HG03135 (cell line): Measurements from ENCODE around the gene JMJD7.

ENCODE experiments used
- ATAC-seq: cut with Tn5 transposase; IDR thresholded peaks from one replicate; pipeline ENCODE4 v1.9.1; 2021; ENCODE audit warnings: mild to moderate bottlenecking, moderate library complexity; ENCODE audit not compliant: unreplicated experiment

The JMJD7 gene

GRCh38 chr15:41839781-41840491 is 12.0 kb downstream of the JMJD7 start:
- ATAC-seq: no peak

GRCh38 chr15:41840673-41841072 is 12.8 kb downstream of the JMJD7 start:
- ATAC-seq: no peak

DNA sequence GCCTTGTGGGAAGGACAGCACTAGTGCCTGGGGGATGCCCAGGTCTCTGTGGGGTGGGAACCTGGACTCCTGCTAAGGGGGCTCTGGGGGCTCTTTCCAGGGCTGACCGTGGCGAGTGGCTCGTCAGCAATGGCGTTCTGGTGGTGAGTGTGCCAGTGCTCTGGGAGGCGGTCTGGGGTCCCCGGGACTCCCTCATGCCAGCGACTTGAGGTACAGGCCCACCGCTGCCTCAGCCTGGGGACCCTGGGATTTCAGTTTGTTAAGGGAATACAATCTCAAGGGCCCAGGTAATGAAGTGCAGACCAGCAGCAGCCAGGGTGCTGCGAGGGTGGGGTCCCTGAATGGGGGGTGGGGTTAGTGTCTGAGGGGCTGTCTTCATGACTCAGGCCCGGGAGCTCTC is 13.2 kb downstream of the JMJD7 start:
- no peak for ATAC-seq

- no peak for ATAC-seq
Measured at GRCh38 chr15:41842229-41842628, 14.3 kb downstream of the JMJD7 start.

- ATAC-seq: no peak
Measured at GRCh38 chr15:41843571-41843970, 15.7 kb downstream of the JMJD7 start.

- ATAC-seq: no peak
Measured at GRCh38 chr15:41844814-41845213, 16.9 kb downstream of the JMJD7 start.

DNA sequence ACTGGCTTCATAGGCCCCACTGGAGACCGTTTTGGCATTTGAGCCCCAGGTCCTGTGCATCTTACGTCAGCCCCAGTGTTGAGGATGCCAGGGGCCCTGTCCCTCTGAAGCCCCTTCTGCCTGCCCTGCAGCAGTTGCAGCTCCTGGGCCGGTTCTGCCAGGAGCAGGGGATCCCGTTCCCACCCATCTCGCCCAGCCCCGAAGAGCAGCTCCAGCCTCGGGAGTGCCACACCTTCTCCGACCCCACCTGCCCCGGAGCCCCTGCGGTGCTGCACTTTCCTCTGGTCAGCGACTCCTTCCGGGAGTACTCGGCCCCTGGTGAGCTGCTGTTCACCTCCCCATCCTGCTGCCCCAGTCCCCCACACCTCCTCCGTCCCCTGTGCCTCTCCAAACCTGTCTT is 19.3 kb downstream of the JMJD7 start:
- ATAC-seq: no peak

- no peak for ATAC-seq
Measured at GRCh38 chr15:41847981-41848380, 20.1 kb downstream of the JMJD7 start.

GRCh38 chr15:41848631-41849030 is 20.7 kb downstream of the JMJD7 start:
- ATAC-seq: no peak

DNA sequence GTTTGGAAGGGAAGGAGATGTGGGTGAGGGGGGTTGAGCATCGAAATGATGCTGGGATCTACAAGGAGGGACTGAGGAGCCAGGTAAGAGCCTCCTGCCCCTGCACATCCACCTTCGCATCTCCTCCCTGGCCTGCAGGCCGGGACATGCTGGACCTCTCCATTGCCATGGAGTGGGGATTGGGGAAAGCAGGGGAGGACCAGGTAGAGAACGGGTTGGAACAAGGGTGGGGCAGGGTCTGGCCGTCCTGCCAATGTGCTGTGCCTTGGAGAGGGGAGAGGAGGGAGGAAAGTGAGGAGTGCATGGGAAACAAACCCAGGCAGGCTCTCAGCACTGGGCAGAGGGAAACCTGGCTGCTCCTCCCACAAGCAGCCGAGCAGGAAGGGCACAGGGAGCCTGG is 21.3 kb downstream of the JMJD7 start:
- no peak for ATAC-seq

- ATAC-seq: no peak
Measured at GRCh38 chr15:41849861-41850260, 22.0 kb downstream of the JMJD7 start.

- ATAC-seq: no peak
Measured at GRCh38 chr15:41850482-41851166, 22.7 kb downstream of the JMJD7 start.

DNA sequence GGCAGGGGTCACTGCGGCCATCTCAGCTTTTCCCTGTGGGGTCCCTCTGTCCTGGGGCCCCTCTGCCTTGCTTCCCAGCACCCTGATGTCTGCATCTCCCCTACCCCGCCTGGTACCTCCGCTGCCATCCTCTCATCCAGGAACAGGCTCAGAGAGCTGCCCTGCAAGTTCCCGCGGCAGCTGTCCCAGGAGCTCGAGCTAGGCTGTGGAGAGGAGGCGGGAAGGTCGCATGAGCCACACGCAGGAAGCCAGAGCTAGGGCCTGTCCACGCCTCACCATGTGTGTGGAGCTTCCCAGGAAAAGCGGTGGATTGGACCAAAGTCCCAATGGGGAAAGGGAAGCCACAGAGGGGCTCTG is 23.3 kb downstream of the JMJD7 start:
- ATAC-seq: no peak

DNA sequence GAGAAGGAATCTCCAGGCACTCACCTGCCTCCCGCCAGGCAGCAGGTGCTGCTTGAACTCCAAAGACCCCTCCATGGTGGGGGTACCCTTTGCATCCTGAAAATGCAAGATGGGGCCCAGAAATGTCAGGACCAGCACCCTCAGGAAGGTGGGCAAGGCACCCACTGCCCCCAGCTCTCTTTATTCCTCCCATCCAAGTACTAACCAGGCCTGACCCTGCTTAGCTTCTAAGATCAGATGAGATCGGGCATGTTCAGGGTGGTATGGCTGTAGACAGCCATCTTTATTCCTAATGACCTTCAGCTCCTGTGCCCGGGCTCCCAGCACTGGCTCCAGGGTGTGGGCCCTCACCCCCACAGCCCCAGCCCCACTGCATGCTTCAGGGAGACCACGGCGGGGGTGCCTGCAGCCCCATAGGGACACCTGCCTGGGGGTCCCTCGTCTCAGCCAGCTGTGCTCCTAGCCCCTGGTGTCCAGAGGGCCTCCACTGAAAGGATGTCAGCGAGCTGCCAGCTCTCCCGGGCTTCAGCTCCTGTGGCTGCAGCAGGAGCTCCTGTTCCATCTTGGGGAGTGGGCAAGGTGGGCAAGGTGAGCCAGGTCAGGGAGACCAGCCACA is 24.0 kb downstream of the JMJD7 start:
- ATAC-seq: no peak

DNA sequence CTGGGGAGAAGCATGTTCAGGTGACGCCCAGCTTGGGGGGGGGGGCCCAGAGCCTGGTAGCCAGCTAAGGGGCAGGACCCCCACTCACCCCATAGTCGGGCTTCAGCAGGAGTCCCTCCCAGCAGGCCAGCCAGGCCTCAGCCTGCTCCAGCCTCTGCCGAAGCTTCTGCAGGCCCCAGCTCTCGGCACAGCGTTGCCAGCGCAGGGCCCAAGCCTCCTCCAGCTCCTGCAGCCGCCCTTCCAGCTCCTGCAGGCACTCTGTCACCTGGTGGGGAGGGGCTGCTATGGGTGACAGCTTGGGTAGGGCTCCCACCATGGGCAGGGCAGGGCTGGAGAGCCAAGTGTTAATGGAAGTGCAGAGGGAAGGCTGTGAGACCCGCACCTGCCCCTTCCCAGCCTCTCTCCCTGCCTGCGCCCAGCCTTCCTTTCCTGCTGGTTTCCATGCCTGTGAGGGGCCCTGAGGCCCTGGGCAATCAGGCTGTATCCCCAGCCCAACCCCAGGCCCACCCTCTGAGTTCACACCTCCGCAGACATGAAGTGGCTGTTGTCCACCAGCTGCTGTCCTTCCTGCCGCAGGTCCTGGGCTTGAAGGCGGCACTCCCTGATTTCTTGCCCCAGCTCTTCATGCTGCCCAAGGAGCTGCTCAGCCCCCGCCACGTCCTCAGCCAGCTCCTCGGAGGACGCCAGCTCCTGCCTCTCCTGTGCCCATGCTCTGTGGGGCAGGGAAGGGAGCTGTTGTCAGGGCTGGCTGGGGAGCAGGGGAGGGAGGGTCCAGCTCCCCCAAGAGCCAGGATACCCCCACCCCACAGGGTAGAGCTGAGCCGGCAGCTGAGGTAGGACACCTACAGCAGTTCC is 25.1 kb downstream of the JMJD7 start:
- ATAC-seq: no peak

GRCh38 chr15:41853831-41854230 is 25.9 kb downstream of the JMJD7 start:
- no peak for ATAC-seq

GRCh38 chr15:41854443-41854842 is 26.6 kb downstream of the JMJD7 start:
- no peak for ATAC-seq

DNA sequence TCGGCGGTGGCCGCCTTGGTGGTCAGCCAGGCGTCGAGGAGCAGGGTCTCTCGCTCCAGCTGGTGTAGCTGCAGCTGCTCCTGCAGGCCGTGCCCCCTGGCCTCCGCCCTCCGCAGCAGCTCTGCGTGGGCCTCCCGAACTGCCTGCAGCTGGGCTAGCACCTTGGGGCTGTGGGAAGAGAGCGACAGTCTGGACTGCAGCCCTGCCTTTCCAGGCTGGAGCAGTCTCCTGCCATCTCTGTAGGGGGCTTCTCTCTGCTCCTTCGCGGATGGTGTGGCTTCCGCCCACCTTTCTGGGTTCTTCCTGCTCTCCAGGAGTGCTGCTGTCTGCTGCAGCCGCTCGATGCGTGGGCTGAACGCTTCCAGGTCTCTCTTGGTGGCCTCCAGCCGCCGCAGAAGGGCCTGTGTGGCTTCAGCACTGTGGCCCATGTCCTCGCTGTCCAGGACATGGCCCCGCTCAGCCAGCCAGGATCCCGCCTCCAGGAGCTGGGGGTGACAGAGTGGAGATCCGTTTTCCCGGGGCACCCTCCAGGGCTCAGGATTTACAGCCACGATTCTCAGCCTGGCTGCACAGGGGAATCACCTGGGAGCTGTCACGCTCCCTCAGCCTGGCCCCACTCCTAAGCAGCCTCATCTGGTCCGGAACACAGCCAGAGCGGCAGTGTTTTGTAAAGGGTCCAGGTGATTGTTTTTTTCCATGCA is 27.5 kb downstream of the JMJD7 start:
- no peak for ATAC-seq

GRCh38 chr15:41856262-41856661 is 28.4 kb downstream of the JMJD7 start:
- ATAC-seq: no peak

DNA sequence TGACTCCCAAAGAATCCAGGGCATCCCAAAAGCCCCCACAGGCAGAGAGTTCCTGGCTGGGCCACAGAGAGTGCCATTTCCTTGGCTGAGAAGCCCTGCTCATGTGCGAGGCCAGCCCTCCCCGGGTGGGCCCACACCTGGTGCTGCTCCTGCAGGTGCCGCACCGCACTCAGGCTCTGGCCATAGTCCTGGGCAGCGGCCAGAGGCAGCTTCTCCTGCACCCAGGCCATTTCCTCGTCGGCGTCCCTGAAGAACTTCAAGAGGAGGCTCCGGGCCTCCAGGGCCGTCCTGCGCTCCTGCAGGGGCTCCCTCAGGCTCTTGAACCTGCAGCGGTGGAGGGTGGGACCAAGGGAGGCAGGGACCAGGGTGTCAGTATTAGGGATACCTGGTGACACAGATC is 28.8 kb downstream of the JMJD7 start:
- ATAC-seq: no peak

GRCh38 chr15:41857316-41857715 is 29.4 kb downstream of the JMJD7 start:
- no peak for ATAC-seq
